Left cardiac atrium (tissue), 4 donors: ENCODE data around the gene EML4. TPM values are rescaled to one million over a fixed set of nuclear protein-coding genes. Genes with fewer than 3 reads are reported as not detected.
"Not testable (repeated sequence)": the region's sequence is repeated elsewhere in the genome, so short reads cannot be mapped to it uniquely, and the experiment has no call there.

Experiments
- ATAC-seq, 2 donors: fragments of 200-7000 bp; cut with Tn5 transposase; one replicate each; pipeline ENCODE4 v1.9.1; 2020; ENCODE audit warnings: mild to moderate bottlenecking in 2 of 2, moderate library complexity in 2 of 2
- DNase-seq: peaks from one replicate; pipeline ENCODE4 v3.0.0-alpha.2; 2020
- intact Hi-C, 2 donors: fragments of 100-400 bp; cut with DNase I; formaldehyde crosslinking; loops; one replicate each; pipeline versions ENCODE4 v1.14.1 to v1.15.1; 2022 to 2023
- long read RNA-seq: library from polyadenylated mRNA; unstranded; transcript quantifications from one replicate; pipeline ENCODE4 v2.0.0, GENCODE V29; 2021
- total RNA-seq, 2 donors: library from RNA; stranded (reverse); fragmentation: NEBNext Ultra II Directional; extraction: Animal tissue kit (Norgen Biotek cat#: 25700); gene quantifications; one replicate each; pipeline ENCODE4 v1.2.1, GENCODE V29; 2021
- donor health status: DM: no; HTN: yes; CAD: no.
- donor health status: DM: no; HTN: yes; CAD: no; lungs with severe emphysema.
- donor health status: DM: yes; HTN: yes; CAD: no.
- donor health status: Dilated cardiomyopathy.

Gene EML4, protein sequence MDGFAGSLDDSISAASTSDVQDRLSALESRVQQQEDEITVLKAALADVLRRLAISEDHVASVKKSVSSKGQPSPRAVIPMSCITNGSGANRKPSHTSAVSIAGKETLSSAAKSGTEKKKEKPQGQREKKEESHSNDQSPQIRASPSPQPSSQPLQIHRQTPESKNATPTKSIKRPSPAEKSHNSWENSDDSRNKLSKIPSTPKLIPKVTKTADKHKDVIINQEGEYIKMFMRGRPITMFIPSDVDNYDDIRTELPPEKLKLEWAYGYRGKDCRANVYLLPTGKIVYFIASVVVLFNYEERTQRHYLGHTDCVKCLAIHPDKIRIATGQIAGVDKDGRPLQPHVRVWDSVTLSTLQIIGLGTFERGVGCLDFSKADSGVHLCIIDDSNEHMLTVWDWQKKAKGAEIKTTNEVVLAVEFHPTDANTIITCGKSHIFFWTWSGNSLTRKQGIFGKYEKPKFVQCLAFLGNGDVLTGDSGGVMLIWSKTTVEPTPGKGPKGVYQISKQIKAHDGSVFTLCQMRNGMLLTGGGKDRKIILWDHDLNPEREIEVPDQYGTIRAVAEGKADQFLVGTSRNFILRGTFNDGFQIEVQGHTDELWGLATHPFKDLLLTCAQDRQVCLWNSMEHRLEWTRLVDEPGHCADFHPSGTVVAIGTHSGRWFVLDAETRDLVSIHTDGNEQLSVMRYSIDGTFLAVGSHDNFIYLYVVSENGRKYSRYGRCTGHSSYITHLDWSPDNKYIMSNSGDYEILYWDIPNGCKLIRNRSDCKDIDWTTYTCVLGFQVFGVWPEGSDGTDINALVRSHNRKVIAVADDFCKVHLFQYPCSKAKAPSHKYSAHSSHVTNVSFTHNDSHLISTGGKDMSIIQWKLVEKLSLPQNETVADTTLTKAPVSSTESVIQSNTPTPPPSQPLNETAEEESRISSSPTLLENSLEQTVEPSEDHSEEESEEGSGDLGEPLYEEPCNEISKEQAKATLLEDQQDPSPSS
- 10 to 100 TPM in 1 of 2 donors, 1 to 10 TPM in 1; 8.5 to 12.4 TPM for total RNA-seq
- long read RNA-seq, full-length matches to known transcripts = 1 of 4 reads
- long read RNA-seq, partial matches to known transcripts = 3 of 4 reads
- long read RNA-seq, other reads (novel, unspliced or antisense) = 0 of 4 reads

DNA sequence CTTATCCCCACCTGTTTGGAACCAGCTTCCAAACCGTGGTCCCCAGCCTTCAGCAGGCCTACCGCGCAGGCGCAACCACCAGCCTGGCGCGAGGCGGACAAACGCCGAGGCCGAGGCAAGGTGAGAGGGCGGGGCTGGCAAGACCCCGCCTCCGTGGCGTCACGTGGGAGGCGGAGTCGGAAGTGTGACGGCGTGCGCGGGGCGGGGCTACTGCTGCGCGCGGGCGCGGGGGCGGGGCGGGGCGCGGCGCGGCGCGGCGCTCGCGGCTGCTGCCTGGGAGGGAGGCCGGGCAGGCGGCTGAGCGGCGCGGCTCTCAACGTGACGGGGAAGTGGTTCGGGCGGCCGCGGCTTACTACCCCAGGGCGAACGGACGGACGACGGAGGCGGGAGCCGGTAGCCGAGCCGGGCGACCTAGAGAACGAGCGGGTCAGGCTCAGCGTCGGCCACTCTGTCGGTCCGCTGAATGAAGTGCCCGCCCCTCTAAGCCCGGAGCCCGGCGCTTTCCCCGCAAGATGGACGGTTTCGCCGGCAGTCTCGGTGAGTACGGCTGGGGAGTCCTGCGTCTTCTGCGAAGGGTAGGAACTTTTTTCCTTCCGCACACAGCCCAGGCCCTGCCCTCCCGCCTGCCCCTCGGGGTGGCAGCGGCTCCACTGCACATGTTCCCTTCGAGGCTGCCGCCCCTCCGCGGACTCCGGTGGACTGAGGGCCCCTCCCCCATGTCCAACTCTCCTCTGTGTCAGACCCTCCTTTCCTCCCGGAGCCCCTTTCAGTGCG lies at the start of gene EML4:
TSS of gene EML4 (plus strand) at position 254 of the 774 bp plus-strand sequence. CDS start at position 513, 259 bp downstream.
- intact Hi-C loops = no loop called here
- DNase-seq (peak; percentile 91), ATAC-seq (peak; percentile 97 to 98)

DNA sequence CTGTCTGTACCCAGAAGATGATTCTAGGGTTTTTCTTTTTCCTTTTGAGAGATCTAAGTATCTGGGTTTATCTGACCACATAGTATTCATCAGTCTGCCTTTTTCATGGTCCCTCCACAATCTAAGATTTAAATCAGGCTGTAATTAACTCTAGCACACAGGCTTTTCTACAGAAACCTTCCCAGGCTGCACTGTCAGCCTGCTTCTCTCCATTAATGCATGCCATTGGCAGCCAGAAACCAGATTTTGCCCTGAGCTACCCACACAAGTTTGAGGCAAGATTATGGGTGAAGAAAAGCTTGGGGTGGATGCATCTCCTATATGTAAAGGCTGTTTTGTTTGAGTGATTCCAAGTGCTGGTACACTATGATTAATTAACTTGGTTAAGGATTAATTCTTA lies 45.7 kb upstream of the EML4 start:
- DNase-seq = no peak
- intact Hi-C loops = no loop called here
- no peak for ATAC-seq

DNA sequence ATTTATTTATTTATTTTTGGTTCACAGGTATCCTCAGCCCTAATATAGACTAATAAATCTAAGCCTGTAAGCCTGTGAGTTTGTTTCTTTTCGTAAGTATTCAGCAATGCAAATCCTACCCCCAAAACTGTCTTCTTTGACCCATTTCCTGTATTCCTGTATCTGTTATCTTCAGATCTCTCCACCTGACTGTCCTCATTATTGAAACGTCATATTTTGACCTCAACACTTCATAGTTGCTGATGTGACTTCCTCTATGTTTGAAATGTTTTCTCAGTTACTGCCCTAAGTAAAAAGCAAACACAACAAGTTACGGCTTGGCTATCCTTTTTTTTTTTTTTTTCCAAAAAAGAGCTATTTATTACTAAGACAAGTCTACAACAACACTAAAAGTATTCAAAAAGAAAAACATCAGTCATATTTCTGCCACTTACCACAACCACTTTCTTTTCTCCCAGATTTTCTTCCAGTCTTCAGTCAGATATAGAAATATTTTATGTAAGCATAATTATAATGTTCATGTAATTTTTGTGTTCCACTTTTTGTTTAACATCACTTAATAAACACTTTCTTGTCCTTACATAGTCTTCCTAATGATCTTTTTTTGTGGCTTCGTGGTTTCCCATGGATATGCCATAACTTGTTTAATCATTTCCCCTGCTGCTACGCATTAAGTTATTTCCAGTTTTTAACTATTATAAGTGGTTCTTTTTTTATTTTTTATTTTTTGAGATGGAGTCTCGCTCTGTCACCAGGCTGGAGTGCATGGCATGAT lies 45.0 kb upstream of the EML4 start:
- ATAC-seq = peak in 1 of 2 donors; percentile 35
- DNase-seq = no peak
- intact Hi-C loops = no loop called here

DNA sequence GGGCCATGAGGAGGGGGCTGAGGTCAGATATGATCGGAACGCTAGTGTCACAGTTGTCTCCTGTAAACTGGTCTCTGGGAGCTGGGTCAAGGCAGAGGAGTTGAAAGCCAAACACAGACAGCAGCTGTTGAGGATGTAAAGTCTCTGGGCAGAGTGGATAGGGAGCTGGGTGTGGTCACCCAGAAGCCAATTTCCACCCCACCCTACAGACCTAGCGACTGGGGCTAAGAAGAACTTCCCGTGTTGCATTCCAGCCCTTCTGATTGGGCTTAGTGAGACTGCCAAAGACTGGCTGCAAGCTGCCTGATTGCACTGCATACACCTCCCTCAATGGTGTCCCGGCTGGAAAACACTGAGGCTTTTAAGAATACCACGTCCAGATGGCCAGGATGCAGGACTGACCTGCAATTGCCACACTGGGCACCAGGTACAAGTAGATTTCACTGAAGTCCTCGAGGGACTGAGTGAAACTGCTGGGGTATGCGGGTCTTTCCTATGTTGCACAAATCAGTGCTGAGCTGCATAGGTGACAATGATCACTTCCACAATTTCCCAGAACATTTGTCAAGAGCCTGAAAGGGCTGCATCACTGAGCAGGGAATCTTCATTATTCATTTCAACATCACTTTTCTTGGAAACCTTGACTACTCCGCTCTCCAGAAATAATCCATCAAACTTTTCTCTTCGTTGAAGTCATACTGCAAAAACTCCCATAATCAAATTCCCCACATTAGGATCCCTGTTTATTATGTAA lies 43.1 kb upstream of the EML4 start:
- no peak for DNase-seq
- intact Hi-C loops = no loop called here
- peak; percentile 59 to 80 for ATAC-seq

DNA sequence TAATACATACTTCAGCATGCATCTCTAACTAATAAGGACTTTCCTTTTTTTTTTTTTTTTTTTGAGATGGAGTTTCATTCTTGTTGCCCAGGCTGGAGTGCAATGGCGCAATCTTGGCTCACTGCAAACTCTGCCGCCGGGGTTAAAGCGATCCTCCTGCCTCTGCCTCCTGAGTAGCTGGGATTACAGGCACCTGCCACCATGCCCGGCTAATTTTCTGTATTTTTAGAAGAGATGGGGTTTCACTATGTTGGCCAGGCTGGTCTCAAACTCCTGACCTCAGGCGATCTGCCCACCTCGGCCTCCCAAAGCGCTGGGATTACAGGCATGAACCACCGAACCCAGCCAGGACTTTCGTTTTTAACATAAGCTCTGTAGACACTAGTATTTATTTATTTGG lies 42.3 kb upstream of the EML4 start:
- ATAC-seq, intact Hi-C loops, DNase-seq: not testable (repeated sequence)

DNA sequence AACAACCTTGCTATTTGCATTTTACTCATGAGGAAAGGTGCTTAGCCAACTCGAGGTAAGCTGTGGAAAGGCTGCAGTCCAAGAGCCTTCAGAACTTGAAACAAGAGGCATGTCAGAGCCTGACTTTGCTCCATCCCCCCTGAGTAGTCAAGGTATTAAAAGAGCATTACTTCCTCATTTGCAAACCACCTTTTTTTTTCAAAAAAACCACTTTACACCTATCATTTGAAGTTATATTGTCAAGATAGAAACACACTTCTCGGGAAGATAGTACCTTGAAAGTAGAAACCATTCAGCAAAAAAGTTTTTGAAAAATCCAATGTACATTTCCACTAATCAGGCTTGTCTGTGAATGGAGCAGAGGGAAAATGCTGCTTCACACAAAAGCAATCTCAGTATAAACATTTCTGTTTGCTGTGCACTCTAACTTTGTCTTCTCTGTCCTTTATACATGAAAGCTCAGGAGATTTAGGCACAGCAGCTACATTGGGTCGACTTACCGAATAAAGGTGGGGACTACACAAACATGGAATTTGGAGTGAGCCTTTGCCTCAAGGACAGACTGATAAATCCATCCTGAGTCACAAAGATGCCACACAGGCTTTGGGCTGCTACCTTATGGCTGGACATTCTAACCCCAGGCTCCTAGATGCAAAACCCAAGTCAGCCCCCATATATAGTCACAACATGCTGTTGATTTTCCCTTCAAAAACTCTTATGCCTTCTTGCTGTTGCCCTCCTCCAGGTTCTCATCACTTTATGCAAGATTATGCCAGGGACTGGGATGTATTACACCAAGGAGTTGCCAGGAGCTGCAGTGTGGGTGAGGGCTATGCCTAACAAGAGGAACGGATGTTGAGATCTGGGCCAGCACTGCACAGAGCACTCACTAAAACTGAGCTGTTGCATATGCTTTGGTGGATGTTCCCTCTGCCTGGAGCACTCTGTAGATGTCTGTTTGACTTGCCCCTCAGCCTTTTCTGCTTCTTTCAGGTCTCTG lies 41.4 kb upstream of the EML4 start:
- DNase-seq (no peak), ATAC-seq (no peak)
- intact Hi-C loops = no loop called here

DNA sequence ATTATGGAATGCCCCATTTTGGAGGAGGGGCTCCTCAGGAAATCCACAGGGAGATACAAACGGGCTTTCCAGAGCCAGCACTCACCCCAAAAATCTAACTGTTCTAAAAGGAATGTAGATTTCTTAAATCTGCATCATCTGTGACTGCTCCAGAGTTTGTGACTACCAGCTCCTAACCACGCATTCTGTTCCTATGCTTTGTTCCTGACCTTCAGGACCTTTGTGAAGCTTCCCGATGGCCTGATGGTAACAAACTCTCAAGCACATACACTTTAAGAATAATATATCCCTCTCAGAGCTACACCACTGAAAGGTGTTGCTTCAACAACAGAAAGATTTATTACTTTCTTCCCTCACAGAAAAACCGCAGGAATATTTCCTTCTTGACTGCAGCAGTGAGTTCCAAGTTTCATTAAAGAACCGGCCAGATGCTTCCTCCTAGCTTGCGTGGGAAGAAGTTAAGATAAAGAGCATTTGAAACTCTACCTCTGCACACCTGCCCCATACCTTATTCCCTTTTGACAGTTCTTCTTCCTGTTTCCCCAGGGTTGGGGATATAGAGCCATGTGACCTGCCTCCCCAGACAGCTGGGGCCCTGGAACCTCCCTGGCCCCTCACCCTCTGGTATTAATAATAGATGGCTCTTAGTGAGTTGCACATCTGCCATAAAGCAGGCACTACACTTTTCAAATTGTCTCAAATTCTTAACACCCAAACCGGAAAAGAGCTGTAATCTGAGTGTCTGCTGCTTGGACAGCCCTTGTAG lies 40.2 kb upstream of the EML4 start:
- no peak for DNase-seq
- intact Hi-C loops = no loop called here
- no peak for ATAC-seq

DNA sequence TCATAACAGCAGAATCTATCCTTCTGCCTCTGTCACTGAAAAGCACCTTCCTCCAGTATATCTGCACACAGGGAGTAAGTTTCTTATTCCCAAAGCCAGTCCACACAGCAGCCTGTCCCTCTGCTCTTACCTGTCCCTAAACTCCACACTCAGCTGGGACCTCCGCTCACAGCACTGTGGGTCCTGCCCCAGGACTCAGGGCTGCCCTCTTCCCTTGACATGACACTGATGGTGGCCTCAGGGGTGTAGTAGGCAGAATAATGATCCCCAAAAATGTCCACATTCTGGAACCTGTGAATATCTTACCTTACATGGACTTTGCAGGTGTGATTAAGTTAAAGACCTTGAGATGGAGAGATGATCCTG lies 39.7 kb upstream of the EML4 start:
- intact Hi-C loops = no loop called here
- ATAC-seq (no peak), DNase-seq (no peak)

DNA sequence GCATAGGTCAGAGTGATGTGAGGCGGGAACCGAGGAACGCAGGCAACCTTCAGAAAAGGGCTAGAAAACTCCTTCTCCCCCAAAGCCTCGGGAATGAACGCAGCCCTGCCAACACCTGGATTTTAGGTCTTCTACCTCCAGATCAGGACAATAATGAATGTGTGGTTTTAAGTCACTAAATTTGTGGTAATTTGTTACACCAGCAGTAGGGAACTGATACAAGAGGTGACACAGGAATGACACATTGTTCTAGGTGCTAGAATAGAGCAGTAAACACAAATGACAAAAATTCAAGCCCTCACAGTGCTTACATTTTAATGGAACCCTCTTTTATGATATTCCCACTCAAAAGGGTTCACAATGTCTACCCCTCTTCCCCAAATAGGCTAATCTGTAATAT lies 39.2 kb upstream of the EML4 start:
- ATAC-seq = no peak
- no peak for DNase-seq
- intact Hi-C loops = no loop called here

DNA sequence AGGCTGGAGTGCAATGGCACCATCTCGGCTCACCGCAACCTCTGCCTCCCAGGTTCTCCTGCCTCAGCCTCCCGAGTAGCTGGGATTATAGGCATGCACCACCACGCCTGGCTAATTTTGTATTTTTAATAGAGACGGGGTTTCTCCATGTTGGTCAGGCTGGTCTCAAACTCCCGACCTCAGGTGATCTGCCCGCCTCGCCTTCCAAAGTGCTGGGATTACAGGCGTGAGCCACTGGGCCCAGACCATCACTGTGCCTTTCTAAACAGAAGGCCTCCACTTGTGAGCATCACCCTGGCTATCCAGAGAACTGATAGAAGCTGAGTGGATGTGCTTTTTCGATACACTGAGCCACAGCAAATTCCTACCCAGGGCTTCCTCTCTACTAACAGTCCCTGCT lies 38.3 kb upstream of the EML4 start:
- intact Hi-C loops, ATAC-seq, DNase-seq: not testable (repeated sequence)

DNA sequence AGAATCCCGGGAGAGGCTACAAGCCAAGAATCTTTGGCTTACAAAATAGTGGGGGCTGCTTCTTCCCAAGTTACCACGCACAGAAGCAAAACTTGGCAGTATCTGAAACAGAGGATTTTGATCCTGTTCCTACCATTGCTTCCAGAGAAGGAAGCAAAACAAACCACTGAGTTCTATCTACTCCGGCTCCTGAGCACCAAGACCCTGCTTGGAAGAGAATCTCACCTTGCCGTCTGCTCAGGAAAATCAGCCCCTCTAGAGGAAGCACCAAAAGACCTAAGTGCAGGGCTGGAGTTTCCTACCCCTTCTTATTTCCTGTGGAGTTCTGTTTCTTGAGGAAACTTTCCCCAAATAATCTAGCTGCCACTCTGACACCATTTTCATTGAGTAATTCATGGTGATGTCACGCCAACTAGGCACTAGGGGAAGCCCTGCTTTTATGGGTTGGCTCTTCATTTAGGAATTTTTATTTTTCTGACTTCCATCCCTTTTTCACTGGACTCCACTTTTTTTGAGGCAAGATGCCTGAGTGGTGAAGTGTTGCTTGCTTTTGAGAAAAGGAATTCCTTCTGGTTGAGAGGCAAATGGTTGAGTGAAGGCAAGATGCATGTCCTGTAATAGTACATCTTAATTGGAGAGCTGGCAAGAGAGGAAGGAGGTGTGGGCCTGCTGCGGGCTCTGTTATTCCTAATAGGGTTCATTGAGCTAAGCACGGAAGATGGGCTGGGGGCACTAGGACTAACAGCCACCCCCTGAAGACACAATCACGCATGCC lies 36.8 kb upstream of the EML4 start:
- intact Hi-C loops = no loop called here
- peak; percentile 38 to 46 for ATAC-seq
- no peak for DNase-seq

DNA sequence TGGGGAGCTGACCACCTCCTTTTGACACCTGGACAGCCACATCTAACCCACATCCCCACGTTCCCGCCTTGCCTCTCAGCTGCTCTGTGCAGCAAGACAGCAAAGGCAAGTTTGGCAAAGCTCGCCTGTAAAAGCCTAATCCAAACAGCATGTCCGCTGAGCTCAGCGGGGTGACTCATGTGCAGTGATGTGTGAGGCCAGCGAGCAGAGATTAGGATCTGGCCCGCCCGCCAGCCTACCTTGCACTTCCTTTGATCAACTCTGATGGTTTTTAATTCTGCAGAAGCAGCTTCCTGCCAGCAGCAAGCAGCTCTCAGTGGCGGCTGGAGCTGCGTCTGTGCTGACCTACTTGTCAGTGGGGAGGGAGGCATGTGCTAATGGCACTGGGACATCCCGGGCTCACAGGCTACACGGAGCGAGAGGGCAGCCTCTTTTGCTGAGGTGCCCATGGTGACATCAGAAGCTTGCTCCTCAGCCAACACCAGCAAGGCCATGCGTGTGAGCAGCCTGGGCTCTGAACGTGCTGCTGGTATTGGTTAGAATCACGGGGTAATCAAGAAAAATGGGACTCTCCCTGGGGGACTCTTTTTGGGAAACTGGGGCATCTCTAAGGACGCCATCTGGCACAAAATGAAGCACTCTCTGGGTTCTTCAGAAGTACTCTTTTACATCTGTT lies 36.0 kb upstream of the EML4 start:
- intact Hi-C loops = no loop called here
- ATAC-seq (peak; percentile 93 to 94), DNase-seq (peak; percentile 85)

DNA sequence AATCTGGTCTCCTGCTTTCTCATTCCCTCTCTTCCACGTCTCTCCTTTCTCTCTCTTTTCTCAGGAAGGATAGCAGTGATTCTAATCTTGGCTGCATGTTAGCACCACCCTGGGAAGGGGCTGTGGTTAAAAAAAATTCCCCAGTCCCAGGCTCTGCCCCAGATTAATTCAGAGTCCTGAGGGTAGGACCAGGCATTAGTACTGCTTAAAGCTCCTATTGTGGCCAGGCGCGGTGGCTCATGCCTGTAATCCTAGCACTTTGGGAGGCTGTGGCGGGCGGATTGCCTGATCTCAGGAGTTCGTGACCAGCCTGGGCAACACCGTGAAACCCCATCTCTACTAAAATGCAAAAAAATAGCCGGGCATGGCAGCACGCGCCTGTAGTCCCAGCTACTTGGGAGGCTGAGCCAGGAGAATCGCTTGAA lies 35.4 kb upstream of the EML4 start:
- DNase-seq = no peak
- no peak for ATAC-seq
- intact Hi-C loops = no loop called here

DNA sequence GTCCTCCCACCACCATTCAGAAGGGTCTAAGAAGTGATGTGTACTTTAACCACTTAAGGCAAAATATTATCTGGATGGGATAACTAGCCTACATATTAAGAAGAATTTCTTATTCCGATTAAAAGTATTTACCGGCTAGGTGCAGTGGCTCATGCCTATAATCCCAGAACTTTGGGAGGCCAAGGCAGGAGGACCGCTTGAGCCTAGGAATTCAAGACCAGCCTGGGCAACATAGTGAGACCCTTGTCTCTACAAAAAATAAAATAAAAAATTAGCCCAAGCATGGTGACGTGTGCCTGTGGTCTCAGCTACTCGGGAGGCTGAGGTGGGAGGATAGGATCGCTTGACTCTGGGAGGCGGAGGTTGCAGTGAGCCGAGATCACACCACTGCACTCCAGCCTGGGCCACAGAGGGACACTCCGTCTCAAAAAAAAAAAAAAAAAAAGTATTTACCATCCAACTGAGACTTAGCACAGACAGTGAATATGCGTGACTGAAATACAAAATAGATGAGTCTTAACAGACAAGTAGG lies 34.7 kb upstream of the EML4 start:
- intact Hi-C loops, ATAC-seq, DNase-seq: not testable (repeated sequence)
